ENCODE results near the gene BABAM2.
A peak's percentile ranks its signal among the peaks of the same experiment; 100 is the strongest.

BABAM2 gene

GRCh38 chr2:28349546-28350165, 459.1 kb downstream of the BABAM2 start:
- Mint-ChIP-seq H3K4me3 (no peak overlapping the region), H3K27me3 (no peaks in the 10 kb centered on the region), H3K4me1 (peaks cover 54% of the 10 kb centered on the region), H3K9me3 (no peaks in the 10 kb centered on the region), H3K27ac (no peak overlapping the region)
- ATAC-seq (no peak), DNase-seq (no peak)

- ATAC-seq (no peak), DNase-seq (no peak)
- peaks cover 58% of the 10 kb centered on the region for H3K4me1 Mint-ChIP-seq
- no peak overlapping the region for H3K4me3 Mint-ChIP-seq
- H3K27me3 Mint-ChIP-seq: no peaks in the 10 kb centered on the region
- peak overlapping the region in 1 of 2 donors; percentile 6 for H3K27ac Mint-ChIP-seq
- H3K9me3 Mint-ChIP-seq: no peaks in the 10 kb centered on the region
Measured at GRCh38 chr2:28350196-28350595, 459.7 kb downstream of the BABAM2 start.

GRCh38 chr2:28350791-28351285, 460.3 kb downstream of the BABAM2 start:
- Mint-ChIP-seq H3K27me3 (no peaks in the 10 kb centered on the region), H3K4me3 (peak overlapping the region in 1 of 2 donors; percentile 15)

GRCh38 chr2:28351621-28352020, 461.1 kb downstream of the BABAM2 start:
- H3K9me3 Mint-ChIP-seq: no peaks in the 10 kb centered on the region
- no peak overlapping the region for H3K27ac Mint-ChIP-seq
- DNase-seq: no peak
- no peak overlapping the region for H3K4me3 Mint-ChIP-seq
- H3K27me3 Mint-ChIP-seq: no peaks in the 10 kb centered on the region
- H3K4me1 Mint-ChIP-seq: peaks cover 69% of the 10 kb centered on the region
- peak; percentile 16 for ATAC-seq

More at GRCh38 chr2:28350791-28351285, 460.3 kb downstream of the BABAM2 start:
- DNase-seq: no peak
- no peak for ATAC-seq
- no peak overlapping the region for H3K27ac Mint-ChIP-seq
- no peaks in the 10 kb centered on the region for H3K9me3 Mint-ChIP-seq
- peaks cover 63% of the 10 kb centered on the region for H3K4me1 Mint-ChIP-seq

- Mint-ChIP-seq H3K4me3 (no peak overlapping the region), H3K27me3 (no peaks in the 10 kb centered on the region), H3K9me3 (no peaks in the 10 kb centered on the region), H3K27ac (no peak overlapping the region), H3K4me1 (peaks cover 69% of the 10 kb centered on the region)
- no peak for DNase-seq
- ATAC-seq: no peak
Measured at GRCh38 chr2:28352104-28352503, 461.6 kb downstream of the BABAM2 start.

- ATAC-seq: no peak
- Mint-ChIP-seq H3K9me3 (no peaks in the 10 kb centered on the region), H3K27me3 (no peaks in the 10 kb centered on the region), H3K4me1 (peaks cover 65% of the 10 kb centered on the region), H3K27ac (no peak overlapping the region), H3K4me3 (no peak overlapping the region)
- DNase-seq: no peak
Measured at GRCh38 chr2:28352610-28353195, 462.2 kb downstream of the BABAM2 start.

- no peak for DNase-seq
- H3K27ac Mint-ChIP-seq: no peak overlapping the region
- no peak for ATAC-seq
- no peaks in the 10 kb centered on the region for H3K27me3 Mint-ChIP-seq
- H3K4me1 Mint-ChIP-seq: peaks cover 70% of the 10 kb centered on the region
- no peak overlapping the region for H3K4me3 Mint-ChIP-seq
- no peaks in the 10 kb centered on the region for H3K9me3 Mint-ChIP-seq
Measured at GRCh38 chr2:28354920-28355520, 464.5 kb downstream of the BABAM2 start.

GRCh38 chr2:28355521-28356094, 465.1 kb downstream of the BABAM2 start:
- Mint-ChIP-seq H3K4me3 (no peak overlapping the region), H3K27ac (peak overlapping the region; percentile 48 to 86), H3K9me3 (no peaks in the 10 kb centered on the region), H3K4me1 (peaks cover 75% of the 10 kb centered on the region), H3K27me3 (peaks cover 3% of the 10 kb centered on the region)
- DNase-seq (no peak), ATAC-seq (no peak)

- H3K4me3 Mint-ChIP-seq: no peak overlapping the region
- H3K4me1 Mint-ChIP-seq: peaks cover 75% of the 10 kb centered on the region
- H3K27me3 Mint-ChIP-seq: peaks cover 10% of the 10 kb centered on the region
- no peak for ATAC-seq
- peak overlapping the region; percentile 48 to 86 for H3K27ac Mint-ChIP-seq
- no peaks in the 10 kb centered on the region for H3K9me3 Mint-ChIP-seq
- DNase-seq: peak in 1 of 2 donors; percentile 31
Measured at GRCh38 chr2:28356095-28356911, 465.8 kb downstream of the BABAM2 start.

GRCh38 chr2:28357055-28357454, 466.5 kb downstream of the BABAM2 start:
- Mint-ChIP-seq H3K9me3 (no peaks in the 10 kb centered on the region), H3K4me1 (peaks cover 76% of the 10 kb centered on the region), H3K4me3 (no peak overlapping the region), H3K27me3 (peaks cover 17% of the 10 kb centered on the region), H3K27ac (peak overlapping the region in 1 of 2 donors; percentile 59)
- DNase-seq (no peak), ATAC-seq (no peak)

GRCh38 chr2:28357948-28358667, 467.6 kb downstream of the BABAM2 start:
- Mint-ChIP-seq H3K27me3 (peaks cover 25% of the 10 kb centered on the region), H3K4me1 (peaks cover 78% of the 10 kb centered on the region), H3K9me3 (no peaks in the 10 kb centered on the region)

GRCh38 chr2:28358668-28359201, 468.2 kb downstream of the BABAM2 start:
- Mint-ChIP-seq H3K27ac (peak overlapping the region; percentile 27 to 96), H3K4me3 (peak overlapping the region; percentile 68 to 73), H3K27me3 (peaks cover 31% of the 10 kb centered on the region), H3K9me3 (no peaks in the 10 kb centered on the region), H3K4me1 (peaks cover 84% of the 10 kb centered on the region)
- DNase-seq: peak in 1 of 2 donors; percentile 41
- peak; percentile 11 for ATAC-seq

More at GRCh38 chr2:28357948-28358667, 467.6 kb downstream of the BABAM2 start:
- DNase-seq: no peak
- ATAC-seq: no peak
- Mint-ChIP-seq H3K4me3 (peak overlapping the region in 1 of 2 donors; percentile 68), H3K27ac (peak overlapping the region in 1 of 2 donors; percentile 96)

GRCh38 chr2:28359222-28360057, 468.9 kb downstream of the BABAM2 start:
- DNase-seq: peak; percentile 77 to 94

More at GRCh38 chr2:28359222-28360057, 468.9 kb downstream of the BABAM2 start:
- peak; percentile 91 for ATAC-seq
- Mint-ChIP-seq H3K9me3 (no peaks in the 10 kb centered on the region), H3K4me3 (peak overlapping the region; percentile 68 to 73), H3K27ac (peak overlapping the region; percentile 61 to 96), H3K4me1 (peaks cover 91% of the 10 kb centered on the region), H3K27me3 (peaks cover 38% of the 10 kb centered on the region)

Data from stimulated activated naive CD8-positive, alpha-beta T cell treated with anti-CD3 and anti-CD28 coated beads, Interleukin-15, amount 100 ng/mL, for 72 hours (primary cell).